ENCODE data around the gene TMPRSS7.

TMPRSS7 gene

DNA sequence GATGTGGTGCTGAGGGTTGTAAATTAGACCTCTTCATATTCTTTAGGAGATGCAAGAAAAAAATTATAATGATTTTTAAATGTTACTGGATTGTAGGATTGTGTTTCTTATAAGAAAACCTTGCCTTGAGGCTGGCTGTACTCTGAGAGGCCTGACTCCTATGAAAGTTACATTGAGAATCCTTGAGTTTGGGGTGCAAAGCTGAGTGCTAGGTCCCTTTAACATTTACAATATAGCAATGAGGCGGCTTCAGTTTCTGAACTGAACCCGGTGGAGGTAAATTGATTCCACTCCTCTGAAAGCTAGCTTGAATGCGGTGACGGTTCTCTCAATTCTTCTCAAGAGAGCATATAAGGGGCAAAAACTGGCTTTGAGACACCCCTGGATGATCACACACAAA, at the start of gene TMPRSS7:
Gene TMPRSS7, plus strand, starts transcription at position 301 of the 400 bp plus-strand sequence. CDS start 110 bp downstream, outside the sequence.
- Mint-ChIP-seq H3K4me1 (no peaks in the 10 kb centered on the region), H3K9me3 (no peaks in the 10 kb centered on the region), H3K36me3 (no peaks in the 10 kb centered on the region), H3K27ac (no peak within 1 kb of the TSS), H3K4me3 (no peak within 1 kb of the TSS)
- ATAC-seq (no peak), DNase-seq (ENCODE audit: low spot score in 2 of 2) (no peak)

DNA sequence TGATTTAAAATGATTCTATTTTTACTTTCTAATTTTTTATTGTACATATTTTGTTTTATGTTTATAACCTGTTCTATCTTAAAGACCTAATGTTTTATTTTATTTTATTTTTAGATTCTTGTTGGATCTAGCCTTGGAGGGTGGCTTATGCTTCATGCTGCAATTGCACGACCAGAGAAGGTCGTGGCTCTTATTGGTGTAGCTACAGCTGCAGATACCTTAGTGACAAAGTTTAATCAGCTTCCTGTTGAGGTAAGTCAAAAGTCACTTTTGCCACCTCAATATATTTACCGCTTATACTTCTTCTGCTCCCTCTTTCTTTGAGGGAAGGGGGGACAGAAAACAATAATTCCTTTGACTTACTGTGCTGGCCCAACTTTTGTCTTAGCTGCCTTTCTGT, 47.7 kb upstream of the TMPRSS7 start:
- H3K27ac Mint-ChIP-seq = no peak overlapping the region
- H3K4me3 Mint-ChIP-seq = no peak overlapping the region
- H3K4me1 Mint-ChIP-seq = peaks cover 48% of the 10 kb centered on the region
- ATAC-seq (peak; percentile 38), DNase-seq (ENCODE audit: low spot score in 2 of 2) (no peak)
- peaks cover 77% of the 10 kb centered on the region for H3K36me3 Mint-ChIP-seq
- H3K9me3 Mint-ChIP-seq = no peaks in the 10 kb centered on the region

- Mint-ChIP-seq H3K4me3 (no peak overlapping the region), H3K36me3 (peaks cover 71% of the 10 kb centered on the region), H3K27ac (no peak overlapping the region), H3K4me1 (peaks cover 43% of the 10 kb centered on the region), H3K9me3 (no peaks in the 10 kb centered on the region)
- peak; percentile 57 for ATAC-seq
- DNase-seq (ENCODE audit: low spot score in 2 of 2) = no peak
Measured at GRCh38 chr3:111989061-111989678, 45.4 kb upstream of the TMPRSS7 start.

GRCh38 chr3:111993038-111993437, 41.5 kb upstream of the TMPRSS7 start:
- H3K27ac Mint-ChIP-seq = no peak overlapping the region
- H3K4me3 Mint-ChIP-seq = no peak overlapping the region
- peaks cover 43% of the 10 kb centered on the region for H3K36me3 Mint-ChIP-seq
- H3K9me3 Mint-ChIP-seq = no peaks in the 10 kb centered on the region
- DNase-seq (ENCODE audit: low spot score in 2 of 2) (no peak), ATAC-seq (no peak)
- H3K4me1 Mint-ChIP-seq = peaks cover 11% of the 10 kb centered on the region

DNA sequence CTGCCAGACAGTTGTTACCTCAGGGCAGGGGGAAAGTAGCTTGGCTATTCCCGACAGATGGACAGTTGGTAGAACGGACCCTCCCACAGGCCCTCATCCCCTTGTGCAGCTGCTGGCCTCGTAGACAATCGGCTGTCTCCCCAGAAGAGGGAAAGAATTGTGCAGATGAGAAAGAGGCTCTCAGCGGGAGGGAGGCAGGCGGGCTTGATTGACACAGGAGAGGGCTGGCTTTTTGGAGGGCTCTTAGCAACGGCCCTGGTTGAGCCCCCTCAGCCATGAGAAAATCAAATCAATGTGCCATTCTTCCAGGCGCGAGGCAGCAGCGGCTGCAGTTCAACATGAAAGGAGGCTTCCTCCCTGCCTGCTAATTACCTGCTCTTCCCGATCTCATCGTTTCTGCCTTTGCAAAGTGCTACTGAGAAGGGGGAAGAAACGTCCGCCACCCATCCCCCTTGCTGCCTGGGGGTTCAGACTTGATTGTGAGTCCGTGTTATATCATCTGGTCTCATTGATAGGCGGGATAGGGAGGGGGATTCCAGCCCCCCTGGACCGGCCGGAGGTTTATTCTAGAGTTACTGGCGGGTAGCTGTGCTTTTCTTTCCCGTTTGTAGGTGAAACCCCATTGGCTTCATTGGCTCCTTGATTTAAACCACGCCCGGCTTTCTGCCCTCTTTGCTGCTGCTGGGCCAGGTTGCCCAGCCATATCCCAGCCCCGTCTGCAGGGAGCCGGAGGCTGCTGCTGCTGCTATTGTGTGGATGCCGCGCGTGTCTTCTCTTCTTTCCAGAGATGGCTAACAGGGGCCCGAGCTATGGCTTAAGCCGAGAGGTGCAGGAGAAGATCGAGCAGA, 35.7 kb upstream of the TMPRSS7 start, which contains the start of gene TAGLN3:
Gene TAGLN3, plus strand, starts transcription at position 287 of the 848 bp plus-strand sequence. Its CDS starts 501 bp downstream, at position 788.
- Mint-ChIP-seq H3K4me3 (peak within 1 kb of the TSS; percentile 40), H3K9me3 (no peaks in the 10 kb centered on the region), H3K4me1 (peaks cover 31% of the 10 kb centered on the region), H3K27ac (no peak within 1 kb of the TSS), H3K36me3 (no peaks in the 10 kb centered on the region)
- DNase-seq (ENCODE audit: low spot score in 2 of 2) (no peak), ATAC-seq (no peak)

- peaks cover 39% of the 10 kb centered on the region for H3K4me1 Mint-ChIP-seq
- no peaks in the 10 kb centered on the region for H3K36me3 Mint-ChIP-seq
- peak overlapping the region; percentile 40 for H3K4me3 Mint-ChIP-seq
- ATAC-seq (no peak), DNase-seq (ENCODE audit: low spot score in 2 of 2) (no peak)
- H3K27ac Mint-ChIP-seq = no peak overlapping the region
- H3K9me3 Mint-ChIP-seq = no peaks in the 10 kb centered on the region
Measured at GRCh38 chr3:111999484-112000324, 34.8 kb upstream of the TMPRSS7 start.

GRCh38 chr3:112000367-112000771, 34.2 kb upstream of the TMPRSS7 start:
- ATAC-seq = no peak
- Mint-ChIP-seq H3K4me3 (no peak overlapping the region), H3K36me3 (no peaks in the 10 kb centered on the region), H3K27ac (no peak overlapping the region), H3K4me1 (peaks cover 46% of the 10 kb centered on the region), H3K9me3 (no peaks in the 10 kb centered on the region)
- DNase-seq (ENCODE audit: low spot score in 2 of 2) = peak in 1 of 2 donors; percentile 20

- no peak overlapping the region for H3K4me3 Mint-ChIP-seq
- DNase-seq (ENCODE audit: low spot score in 2 of 2) = no peak
- no peaks in the 10 kb centered on the region for H3K36me3 Mint-ChIP-seq
- ATAC-seq = no peak
- no peaks in the 10 kb centered on the region for H3K9me3 Mint-ChIP-seq
- peaks cover 48% of the 10 kb centered on the region for H3K4me1 Mint-ChIP-seq
- no peak overlapping the region for H3K27ac Mint-ChIP-seq
Measured at GRCh38 chr3:112000966-112001365, 33.6 kb upstream of the TMPRSS7 start.

- Mint-ChIP-seq H3K4me1 (peaks cover 48% of the 10 kb centered on the region), H3K4me3 (no peak overlapping the region)
Measured at GRCh38 chr3:112001526-112001925, 33.0 kb upstream of the TMPRSS7 start.

DNA sequence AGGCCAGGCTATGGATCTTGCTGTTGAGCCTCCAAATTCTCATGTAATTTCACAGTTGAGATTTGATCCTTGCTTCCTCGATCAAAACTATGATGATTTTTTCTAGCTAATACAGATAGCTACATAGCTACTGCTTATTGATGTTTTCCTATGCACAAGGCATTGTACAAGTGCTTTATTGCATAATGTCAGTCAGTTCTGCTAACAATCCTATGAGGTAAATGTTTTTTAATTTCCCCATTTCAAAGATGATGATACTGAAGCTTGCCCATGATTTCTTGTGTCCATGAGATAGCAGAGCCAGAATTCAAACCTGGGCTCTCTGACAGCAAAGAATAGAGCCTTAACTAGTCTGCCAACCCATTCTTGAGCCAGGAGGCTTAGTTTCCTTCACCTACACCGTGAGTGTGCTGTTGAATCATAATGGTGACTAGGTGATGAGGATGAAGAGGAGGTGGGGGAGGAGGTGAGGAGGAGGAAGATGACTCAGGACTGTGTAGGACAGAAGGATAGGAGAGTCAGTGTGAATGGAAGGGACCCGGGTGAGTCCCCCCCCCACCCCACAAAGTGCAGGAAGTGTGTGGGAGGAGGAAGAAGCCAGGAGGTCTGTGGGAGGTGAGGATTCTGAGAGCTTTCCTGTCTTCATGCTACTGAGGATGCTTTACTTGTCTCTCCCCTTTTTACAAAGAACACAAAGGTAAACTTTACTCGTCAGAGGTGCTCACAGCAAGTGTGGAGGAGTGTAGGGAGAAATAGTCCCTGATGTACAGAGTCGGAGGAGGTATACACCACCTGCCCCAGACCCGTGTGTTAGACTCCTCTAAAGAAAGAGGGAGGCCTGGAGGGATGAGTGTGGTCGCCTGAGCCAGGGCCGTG, 32.2 kb upstream of the TMPRSS7 start:
- peaks cover 48% of the 10 kb centered on the region for H3K4me1 Mint-ChIP-seq
- peak overlapping the region; percentile 52 for H3K4me3 Mint-ChIP-seq
- H3K27ac Mint-ChIP-seq = peak overlapping the region; percentile 88
- H3K9me3 Mint-ChIP-seq = no peaks in the 10 kb centered on the region
- DNase-seq (ENCODE audit: low spot score in 2 of 2) (peak; percentile 26 to 62), ATAC-seq (peak; percentile 92)
- no peaks in the 10 kb centered on the region for H3K36me3 Mint-ChIP-seq

More at GRCh38 chr3:112001526-112001925, 33.0 kb upstream of the TMPRSS7 start:
- Mint-ChIP-seq H3K27ac (no peak overlapping the region), H3K36me3 (no peaks in the 10 kb centered on the region), H3K9me3 (no peaks in the 10 kb centered on the region)
- DNase-seq (ENCODE audit: low spot score in 2 of 2) (peak in 1 of 2 donors; percentile 10), ATAC-seq (peak; percentile 71)

DNA sequence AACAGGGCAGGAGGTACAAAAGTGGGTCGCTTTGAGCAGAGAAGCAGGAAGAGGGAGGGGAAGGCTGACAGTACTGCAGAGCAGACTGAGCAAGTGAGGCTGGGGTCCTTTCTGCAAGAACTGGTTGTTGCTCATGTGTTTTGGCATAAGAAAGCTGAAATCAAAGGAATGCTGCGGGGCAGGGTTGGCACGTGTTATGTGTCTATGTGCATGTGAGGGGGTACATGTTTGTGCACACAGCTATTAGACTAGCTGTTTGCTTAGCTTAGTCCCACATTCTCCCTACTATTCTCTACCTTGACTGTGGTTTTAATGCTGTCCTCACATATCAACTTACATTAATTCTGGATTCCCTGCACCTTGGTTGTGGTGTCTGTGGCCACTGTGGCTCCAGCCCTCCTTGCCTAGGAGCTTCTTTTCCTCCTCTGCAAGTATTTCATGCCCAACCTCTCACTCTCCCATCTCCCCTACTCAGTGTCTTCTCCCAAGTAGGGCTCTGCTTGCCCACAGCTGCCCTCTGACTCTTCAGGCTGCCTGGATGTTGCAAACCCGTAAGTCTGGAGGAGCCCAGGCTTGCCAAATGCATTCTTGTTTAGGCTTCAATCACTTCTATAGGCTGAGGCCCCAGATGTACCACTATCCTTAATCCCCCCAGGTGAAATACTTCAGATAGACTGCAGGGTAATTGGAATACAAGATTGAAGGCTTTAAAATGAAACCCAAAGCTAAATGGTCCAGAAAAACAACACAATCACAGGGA, 31.0 kb upstream of the TMPRSS7 start:
- Mint-ChIP-seq H3K27ac (peak overlapping the region; percentile 88), H3K4me1 (peaks cover 48% of the 10 kb centered on the region), H3K36me3 (no peaks in the 10 kb centered on the region), H3K9me3 (no peaks in the 10 kb centered on the region), H3K4me3 (peak overlapping the region; percentile 52)
- no peak for DNase-seq (ENCODE audit: low spot score in 2 of 2)
- ATAC-seq = no peak

GRCh38 chr3:112004187-112004586, 30.3 kb upstream of the TMPRSS7 start:
- Mint-ChIP-seq H3K4me3 (no peak overlapping the region), H3K27ac (peak overlapping the region; percentile 88), H3K36me3 (no peaks in the 10 kb centered on the region), H3K4me1 (peaks cover 48% of the 10 kb centered on the region), H3K9me3 (no peaks in the 10 kb centered on the region)
- DNase-seq (ENCODE audit: low spot score in 2 of 2) (no peak), ATAC-seq (no peak)

DNA sequence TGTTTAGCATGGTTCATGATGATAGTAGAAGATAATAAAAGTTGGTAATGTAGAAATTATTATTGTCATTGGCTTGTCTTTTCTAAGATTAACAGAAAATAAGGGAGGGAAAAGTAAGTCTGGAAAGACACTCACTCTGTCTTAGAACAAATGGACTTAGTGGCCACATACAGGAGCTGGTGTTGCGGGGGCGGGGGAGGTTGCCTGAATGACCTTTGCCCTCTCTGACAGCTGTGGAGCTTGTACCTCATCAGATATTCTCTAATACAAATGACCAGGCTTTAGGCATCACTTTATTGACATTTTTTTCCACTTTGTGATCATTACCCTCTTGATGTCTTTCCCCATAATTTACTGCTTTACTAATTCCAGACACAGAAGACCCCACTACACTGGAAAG, 29.9 kb upstream of the TMPRSS7 start:
- H3K36me3 Mint-ChIP-seq = no peaks in the 10 kb centered on the region
- H3K4me1 Mint-ChIP-seq = peaks cover 48% of the 10 kb centered on the region
- ATAC-seq = no peak
- no peak for DNase-seq (ENCODE audit: low spot score in 2 of 2)
- peak overlapping the region; percentile 88 for H3K27ac Mint-ChIP-seq
- no peaks in the 10 kb centered on the region for H3K9me3 Mint-ChIP-seq
- no peak overlapping the region for H3K4me3 Mint-ChIP-seq

All from stimulated activated effector memory CD8-positive, alpha-beta T cell treated with anti-CD3 and anti-CD28 coated beads, Interleukin-12 subunit alpha, Interleukin-12 subunit beta, amount 100 ng/mL, for 72 hours (primary cell).